Sigmoid colon (tissue), 7 donors: ENCODE measurements around the gene HBS1L. TPM values are rescaled to one million over a fixed set of nuclear protein-coding genes. Genes with fewer than 3 reads are reported as not detected.

Source experiments
- DNase-seq: peaks from one replicate; pipeline ENCODE4 v3.0.0-alpha.2; 2019
- H3K27ac ChIP-seq, 4 donors: fragments of 200-600 bp; sonication (generic); one replicate each; pipeline ENCODE4 v1.5.1; 2016 to 2019; ENCODE audit warnings: mild to moderate bottlenecking in 1 of 4
- H3K27me3 ChIP-seq, 3 donors: fragments of 200-600 bp; sonication (generic); one replicate each; pipeline ENCODE4 v1.5.1; 2019; ENCODE audit warnings: mild to moderate bottlenecking in 1 of 3
- H3K36me3 ChIP-seq, 4 donors: fragments of 200-600 bp; sonication (generic); one replicate each; pipeline ENCODE4 v1.5.1; 2016 to 2019
- H3K4me1 ChIP-seq, 4 donors: fragments of 200-600 bp; sonication (generic); one replicate each; pipeline ENCODE4 v1.5.1; 2017 to 2019
- H3K4me3 ChIP-seq, 4 donors: fragments of 200-600 bp; sonication (generic); one replicate each; pipeline ENCODE4 v1.5.1; 2017 to 2019; ENCODE audit warnings: mild to moderate bottlenecking in 2 of 4, moderate library complexity in 1 of 4
- H3K9me3 ChIP-seq, 4 donors: fragments of 200-600 bp in 3 of 4; sonication (generic) in 3 of 4; one replicate each; pipeline versions ENCODE4 v1.5.1 to v1.6.1; 2013 to 2019
- CTCF ChIP-seq, 4 experiments: fragments of 450-650 bp in 3 of 4; fragments of 200-600 bp in 1 of 4; IDR thresholded peaks; one replicate each; pipeline ENCODE4 v1.5.1; 2016 to 2019; ENCODE audit warnings: antibody characterized with exemption in 4 of 4, mild to moderate bottlenecking in 3 of 4, moderate library complexity in 2 of 4
- EP300 ChIP-seq, 4 donors: sonication (generic); formaldehyde crosslinking; IDR thresholded peaks; one replicate each; pipeline ENCODE4 v1.6.1; 2017; ENCODE audit warnings: antibody characterized with exemption in 4 of 4
- POLR2A ChIP-seq, 2 donors: fragments of 450-650 bp; IDR thresholded peaks; one replicate each; pipeline ENCODE4 v1.6.1; 2016; ENCODE audit warnings: antibody characterized with exemption in 2 of 2, mild to moderate bottlenecking in 2 of 2, moderate library complexity in 2 of 2
- POLR2AphosphoS5 ChIP-seq, 4 donors: sonication (generic); formaldehyde crosslinking; IDR thresholded peaks; one replicate each; pipeline ENCODE4 v1.6.1; 2017; ENCODE audit warnings: antibody characterized with exemption in 4 of 4
- WGBS, 2 donors: extraction: QIAGEN DNeasy Blood & Tissue Kit; methylation state at CpG; one replicate each; pipeline ENCODE4 v1.1.7; 2013; 5-methylcytosine and 5-hydroxymethylcytosine counted together
- intact Hi-C: fragments of 100-400 bp; cut with DNase I; formaldehyde crosslinking; loops from one replicate; pipeline ENCODE4 v1.15.1; 2023
- polyA plus RNA-seq, 3 donors: library from polyadenylated mRNA; stranded (reverse); fragments of 200-250 nt; gene quantifications; one replicate each; pipeline ENCODE4 v1.2.3, GENCODE V29; 2013
- total RNA-seq, 4 donors: library from RNA; depleted of rRNA; stranded (reverse); fragments of >200 nt; gene quantifications; one replicate each; pipeline ENCODE4 v1.1.0, GENCODE V29; 2016
- donor health status: healthy with polysubstance abuse.
- donor health status: Bipolar disorder and iron deficiency.
- donor health status: healthy.

The HBS1L gene
- total and polyA plus RNA-seq, 7 donors = 14.4 to 61.9 (median 37.1) TPM

GRCh38 chr6:134999107-134999506, 55.5 kb downstream of the HBS1L start:
- H3K9me3 ChIP-seq = no peaks in the 10 kb centered on the region
- no peak for DNase-seq
- H3K4me1 ChIP-seq = no peaks in the 10 kb centered on the region
- H3K27me3 ChIP-seq = no peaks in the 10 kb centered on the region
- no peak overlapping the region for H3K4me3 ChIP-seq
- intact Hi-C loops = no loop called here
- TF ChIP-seq POLR2AphosphoS5 (IDR thresholded peaks at IDR 0.05) = no peak
- TF ChIP-seq CTCF (IDR thresholded peaks at IDR 0.05) = no peak
- no peak for TF ChIP-seq POLR2A (IDR thresholded peaks at IDR 0.05)
- no peak for TF ChIP-seq EP300 (IDR thresholded peaks at IDR 0.05)
- peaks cover 4 to 38% (median 8%) of the 10 kb centered on the region in 4 donors for H3K36me3 ChIP-seq
- H3K27ac ChIP-seq = no peak overlapping the region
- 97 to 98% methylated on average over 1 of the region's 1 CpG for WGBS, 2 donors

GRCh38 chr6:134997133-134997995, 57.3 kb downstream of the HBS1L start:
- 87 to 94% methylated on average over 9 of the region's 9 CpGs for WGBS, 2 donors

GRCh38 chr6:134995536-134995935, 59.1 kb downstream of the HBS1L start:
- Histone ChIP-seq H3K27ac (no peak overlapping the region), H3K4me1 (no peaks in the 10 kb centered on the region), H3K27me3 (no peaks in the 10 kb centered on the region), H3K9me3 (no peaks in the 10 kb centered on the region), H3K36me3 (peaks cover 6 to 56% (median 14%) of the 10 kb centered on the region in 4 donors), H3K4me3 (no peak overlapping the region)
- TF ChIP-seq POLR2AphosphoS5 (IDR thresholded peaks at IDR 0.05) (no peak), CTCF (IDR thresholded peaks at IDR 0.05) (no peak), EP300 (IDR thresholded peaks at IDR 0.05) (no peak), POLR2A (IDR thresholded peaks at IDR 0.05) (no peak)
- no peak for DNase-seq
- 53 to 86% methylated on average over 1 of the region's 1 CpG for WGBS, 2 donors
- intact Hi-C loops = no loop called here

More at GRCh38 chr6:134997133-134997995, 57.3 kb downstream of the HBS1L start:
- H3K9me3 ChIP-seq = no peaks in the 10 kb centered on the region
- intact Hi-C loops = no loop called here
- TF ChIP-seq EP300 (IDR thresholded peaks at IDR 0.05) (no peak), POLR2AphosphoS5 (IDR thresholded peaks at IDR 0.05) (no peak), CTCF (IDR thresholded peaks at IDR 0.05) (no peak), POLR2A (IDR thresholded peaks at IDR 0.05) (no peak)
- DNase-seq = no peak
- no peaks in the 10 kb centered on the region for H3K27me3 ChIP-seq
- no peaks in the 10 kb centered on the region for H3K4me1 ChIP-seq
- no peak overlapping the region for H3K4me3 ChIP-seq
- H3K36me3 ChIP-seq = peaks cover 6 to 49% (median 14%) of the 10 kb centered on the region in 4 donors
- no peak overlapping the region for H3K27ac ChIP-seq

- Histone ChIP-seq H3K27me3 (no peaks in the 10 kb centered on the region), H3K9me3 (no peaks in the 10 kb centered on the region), H3K4me1 (no peaks in the 10 kb centered on the region), H3K36me3 (peaks cover 6 to 61% (median 14%) of the 10 kb centered on the region in 4 donors), H3K4me3 (no peak overlapping the region), H3K27ac (no peak overlapping the region)
- intact Hi-C loops = no loop called here
- no peak for DNase-seq
- TF ChIP-seq CTCF (IDR thresholded peaks at IDR 0.05) (no peak), POLR2A (IDR thresholded peaks at IDR 0.05) (no peak), POLR2AphosphoS5 (IDR thresholded peaks at IDR 0.05) (no peak), EP300 (IDR thresholded peaks at IDR 0.05) (no peak)
Observed at GRCh38 chr6:134994431-134994830, 60.2 kb downstream of the HBS1L start.
